Keratinocyte (primary cell): ENCODE results near the gene ALG2. TPM values are rescaled to one million over a fixed set of nuclear protein-coding genes. Genes with fewer than 3 reads are reported as not detected.

ENCODE experiments used
- DNase-seq: peaks from one replicate; pipeline ENCODE4 v3.0.0-alpha.2; 2011; ENCODE audit warnings: low read depth, missing footprints, low spot score
- FAIRE-seq: peaks from 2 replicates; lab custom pipeline; 2011; peaks lifted over from hg19 to GRCh38; lab: Jason Lieb, UNC
- H2AFZ ChIP-seq: 2 replicates; pipeline ENCODE4 v1.6.0; 2012; ENCODE audit warnings: low read length, control low read depth, inconsistent platforms; ENCODE audit not compliant: control insufficient read depth
- H3K27ac ChIP-seq: 2 replicates; pipeline ENCODE4 v1.5.1; 2011; ENCODE audit warnings: low read length; ENCODE audit not compliant: control insufficient read depth, insufficient read depth
- H3K27me3 ChIP-seq: 3 replicates; pipeline ENCODE4 v1.6.0; 2011; ENCODE audit warnings: low read length; ENCODE audit not compliant: control insufficient read depth, insufficient read depth; ENCODE audit errors: extremely low read depth
- H3K36me3 ChIP-seq, 2 experiments: 2 replicates in 1 of 2; 3 replicates in 1 of 2; pipeline ENCODE4 v1.5.1; 2011; ENCODE audit warnings: low read length in 2 of 2, mild to moderate bottlenecking in 1 of 2; ENCODE audit not compliant: control insufficient read depth in 2 of 2, insufficient read depth in 2 of 2; ENCODE audit errors: extremely low read depth in 1 of 2
- H3K4me1 ChIP-seq: 3 replicates; pipeline ENCODE4 v1.5.1; 2011; ENCODE audit warnings: low read length; ENCODE audit not compliant: control insufficient read depth, insufficient read depth; ENCODE audit errors: extremely low read depth
- H3K4me2 ChIP-seq: 3 replicates; pipeline ENCODE4 v1.6.0; 2011; ENCODE audit warnings: low read depth, low read length; ENCODE audit not compliant: control insufficient read depth, insufficient read depth; ENCODE audit errors: extremely low read depth
- H3K4me3 ChIP-seq, 3 experiments: fragments of 200-600 bp in 1 of 3; sonication (generic) in 1 of 3; 2 replicates in 2 of 3; 3 replicates in 1 of 3; pipeline ENCODE4 v1.5.1; 2011 to 2016; ENCODE audit warnings: low read length in 3 of 3, mild to moderate bottlenecking in 3 of 3, control low read depth in 2 of 3, inconsistent platforms in 1 of 3, low read depth in 1 of 3, mixed read lengths in 1 of 3, mixed run types in 1 of 3, moderate library complexity in 1 of 3; ENCODE audit not compliant: control insufficient read depth in 2 of 3, insufficient read depth in 2 of 3; ENCODE audit errors: extremely low read depth in 1 of 3
- H3K79me2 ChIP-seq: 2 replicates; pipeline ENCODE4 v1.6.0; 2012; ENCODE audit warnings: low read length; ENCODE audit not compliant: control insufficient read depth, insufficient read depth
- H3K9ac ChIP-seq: 3 replicates; pipeline ENCODE4 v1.6.0; 2011; ENCODE audit warnings: low read length; ENCODE audit not compliant: control insufficient read depth, insufficient read depth; ENCODE audit errors: extremely low read depth
- H3K9me1 ChIP-seq: 3 replicates; pipeline ENCODE4 v1.6.0; 2011; ENCODE audit warnings: low read length; ENCODE audit not compliant: control insufficient read depth, insufficient read depth; ENCODE audit errors: extremely low read depth
- H3K9me3 ChIP-seq: 2 replicates; pipeline ENCODE4 v1.5.1; 2012; ENCODE audit warnings: low read depth, low read length; ENCODE audit not compliant: control insufficient read depth
- H4K20me1 ChIP-seq: 3 replicates; pipeline ENCODE4 v1.6.0; 2011; ENCODE audit warnings: low read length; ENCODE audit not compliant: control insufficient read depth, insufficient read depth; ENCODE audit errors: extremely low read depth
- EZH2 ChIP-seq: IDR thresholded peaks from one replicate; pipeline ENCODE4 v1.6.1; 2012; ENCODE audit warnings: inconsistent platforms, mild to moderate bottlenecking, low read length, moderate library complexity
- dilution Hi-C: fragments of 300-500 bp; cut with MboI; formaldehyde crosslinking; loops from one replicate; pipeline ENCODE4 v1.7.0; 2020; ENCODE audit warnings: low sequenced_read_pairs; ENCODE audit not compliant: extremely low pct_ligation_motif_present
- polyA plus RNA-seq, 5 experiments: library from polyadenylated mRNA; depleted of rRNA in 3 of 5; stranded (reverse) in 3 of 5; stranded (forward) in 1 of 5; unstranded in 1 of 5; fragments of >200 nt; gene quantifications; 1 replicate in 1 of 5; 2 replicates in 3 of 5; 3 replicates in 1 of 5; pipeline versions ENCODE4 v1.2.1 to v1.2.3, GENCODE V29; 2011 to 2012; ENCODE audit warnings: missing spikeins in 2 of 5, low read depth in 1 of 5, low replicate concordance in 1 of 5
- TF ChIP-seq, protein P1 (sequence below), 3 experiments: IDR thresholded peaks in 1 of 3; conservative IDR thresholded peaks in 1 of 3; optimal IDR thresholded peaks in 1 of 3; 2 replicates in 2 of 3; 3 replicates in 1 of 3; pipeline versions ENCODE3 to v1.5.1; 2011; ENCODE audit warnings: low read length in 3 of 3, mild to moderate bottlenecking in 3 of 3, moderate library complexity in 2 of 3, control low read depth in 1 of 3, inconsistent platforms in 1 of 3; ENCODE audit not compliant: insufficient read depth in 2 of 3; ENCODE audit errors: extremely low read depth in 1 of 3

The ALG2 gene
- polyA plus RNA-seq, 1 donor (not counting 4 experiments of a cell fraction or from before 2014, with no cell fraction given) = 57.1 TPM

DNA sequence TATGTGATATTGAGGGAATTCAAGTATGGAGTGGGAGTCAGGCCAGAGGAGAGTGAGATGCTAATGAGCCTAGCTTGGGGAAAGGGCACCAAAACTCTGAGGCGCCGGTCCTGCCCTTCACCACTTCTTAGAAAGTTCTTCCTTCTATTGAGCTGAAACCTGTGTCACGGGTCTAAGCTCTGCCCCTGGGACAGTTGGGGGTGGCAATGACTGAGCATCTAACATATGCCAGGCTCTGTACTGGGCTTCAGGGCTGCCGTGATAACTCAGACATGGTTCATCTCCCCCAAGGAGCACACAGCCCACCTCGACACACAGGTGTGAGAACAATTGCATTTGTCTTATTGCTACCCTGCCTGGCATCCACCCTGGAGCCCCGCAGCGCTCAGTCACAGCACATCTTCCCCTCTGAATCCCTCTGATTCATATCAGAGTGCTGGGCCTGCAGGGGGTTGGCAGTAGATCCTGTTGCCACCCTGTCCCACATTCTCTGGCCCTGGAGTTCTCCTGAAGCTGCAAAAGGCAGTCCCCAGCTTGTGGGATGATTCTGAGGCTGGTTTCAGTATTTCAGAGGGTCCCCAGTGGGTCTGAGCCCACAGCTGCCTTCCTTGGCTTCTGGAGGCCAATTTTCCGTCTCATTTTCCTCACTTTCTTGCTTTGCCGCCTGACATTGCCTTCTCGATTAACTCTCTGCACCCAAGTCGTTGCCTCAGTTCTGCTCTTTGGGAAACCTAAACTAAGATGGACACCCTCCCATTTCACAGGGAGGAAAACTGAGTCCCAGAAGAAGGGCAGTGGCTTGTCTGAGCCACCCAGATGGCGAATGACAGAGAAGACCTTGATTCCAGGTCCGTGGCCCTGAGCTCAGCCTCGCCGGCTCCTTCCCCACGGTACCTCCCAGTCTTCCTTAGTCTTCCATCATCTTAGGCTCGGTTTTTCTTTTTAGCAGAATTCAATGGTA is 42.5 kb downstream of the ALG2 start:
- FAIRE-seq (no peak), DNase-seq (no peak)
- H3K9me1 ChIP-seq = no peaks in the 10 kb centered on the region
- no peaks in the 10 kb centered on the region for H4K20me1 ChIP-seq
- TF ChIP-seq EZH2 = no peak
- TF ChIP-seq, protein P1, sequence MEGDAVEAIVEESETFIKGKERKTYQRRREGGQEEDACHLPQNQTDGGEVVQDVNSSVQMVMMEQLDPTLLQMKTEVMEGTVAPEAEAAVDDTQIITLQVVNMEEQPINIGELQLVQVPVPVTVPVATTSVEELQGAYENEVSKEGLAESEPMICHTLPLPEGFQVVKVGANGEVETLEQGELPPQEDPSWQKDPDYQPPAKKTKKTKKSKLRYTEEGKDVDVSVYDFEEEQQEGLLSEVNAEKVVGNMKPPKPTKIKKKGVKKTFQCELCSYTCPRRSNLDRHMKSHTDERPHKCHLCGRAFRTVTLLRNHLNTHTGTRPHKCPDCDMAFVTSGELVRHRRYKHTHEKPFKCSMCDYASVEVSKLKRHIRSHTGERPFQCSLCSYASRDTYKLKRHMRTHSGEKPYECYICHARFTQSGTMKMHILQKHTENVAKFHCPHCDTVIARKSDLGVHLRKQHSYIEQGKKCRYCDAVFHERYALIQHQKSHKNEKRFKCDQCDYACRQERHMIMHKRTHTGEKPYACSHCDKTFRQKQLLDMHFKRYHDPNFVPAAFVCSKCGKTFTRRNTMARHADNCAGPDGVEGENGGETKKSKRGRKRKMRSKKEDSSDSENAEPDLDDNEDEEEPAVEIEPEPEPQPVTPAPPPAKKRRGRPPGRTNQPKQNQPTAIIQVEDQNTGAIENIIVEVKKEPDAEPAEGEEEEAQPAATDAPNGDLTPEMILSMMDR (optimal IDR thresholded peaks at IDR 0.05 in 1 of 3, IDR thresholded peaks at IDR 0.05 in 1 of 3, conservative IDR thresholded peaks at IDR 0.05 in 1 of 3; ENCODE audit: extremely low read depth in 1 of 3, insufficient read depth in 2 of 3, low read length in 3 of 3) = no peak
- no peaks in the 10 kb centered on the region for H3K27me3 ChIP-seq
- H3K79me2 ChIP-seq = no peaks in the 10 kb centered on the region
- no peaks in the 10 kb centered on the region for H3K9me3 ChIP-seq
- dilution Hi-C loops = no loop called here
- H2AFZ ChIP-seq = no peak overlapping the region
- H3K27ac ChIP-seq = no peak overlapping the region
- no peaks in the 10 kb centered on the region for H3K4me1 ChIP-seq
- H3K36me3 ChIP-seq = no peaks in the 10 kb centered on the region
- H3K4me2 ChIP-seq = no peak overlapping the region
- no peak overlapping the region for H3K4me3 ChIP-seq
- no peak overlapping the region for H3K9ac ChIP-seq

DNA sequence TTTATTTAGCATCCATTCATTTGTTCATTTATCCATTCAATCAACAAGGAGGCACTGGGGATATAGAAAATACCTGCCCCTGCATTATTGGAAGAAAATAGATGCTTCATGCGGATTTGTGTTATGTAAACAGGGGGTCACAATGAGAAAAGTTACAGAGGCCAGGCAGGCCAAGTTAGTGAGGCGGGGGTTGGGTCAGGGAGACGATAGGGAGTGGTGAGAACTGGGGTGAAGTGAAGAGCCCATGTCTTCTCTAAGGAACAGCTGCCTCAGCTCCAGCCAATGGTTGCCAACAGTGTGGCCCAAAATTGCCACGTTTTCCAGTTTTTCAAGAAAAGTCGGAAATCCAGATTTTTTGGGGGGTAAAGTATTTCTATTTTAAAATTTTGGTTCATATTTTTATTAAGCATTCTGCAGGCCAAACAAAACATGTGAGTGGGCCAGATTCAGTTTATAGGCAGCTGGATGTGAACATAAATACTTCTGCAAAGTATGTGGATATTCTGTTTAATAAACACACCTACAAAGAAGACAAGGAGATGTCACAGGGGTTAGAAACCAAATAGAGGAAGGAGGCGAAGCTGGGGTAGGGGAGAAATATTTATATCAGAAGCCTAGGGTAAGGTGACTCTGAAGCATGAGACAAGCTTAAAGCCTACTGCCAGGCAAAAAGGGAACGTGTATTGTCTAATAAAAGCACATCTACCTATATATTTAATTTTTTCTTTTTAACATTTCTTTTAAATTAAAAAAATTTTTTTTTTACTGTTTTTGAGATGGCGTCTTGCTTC is 44.0 kb downstream of the ALG2 start:
- H3K9ac ChIP-seq = no peak overlapping the region
- FAIRE-seq (no peak), DNase-seq (no peak)
- H4K20me1 ChIP-seq = no peaks in the 10 kb centered on the region
- dilution Hi-C loops = no loop called here
- no peak overlapping the region for H3K27ac ChIP-seq
- TF ChIP-seq, protein P1 (optimal IDR thresholded peaks at IDR 0.05 in 1 of 3, IDR thresholded peaks at IDR 0.05 in 1 of 3, conservative IDR thresholded peaks at IDR 0.05 in 1 of 3; ENCODE audit: extremely low read depth in 1 of 3, insufficient read depth in 2 of 3, low read length in 3 of 3) = no peak
- no peaks in the 10 kb centered on the region for H3K9me3 ChIP-seq
- no peak overlapping the region for H3K4me2 ChIP-seq
- H3K9me1 ChIP-seq = no peaks in the 10 kb centered on the region
- H3K36me3 ChIP-seq = no peaks in the 10 kb centered on the region
- H3K4me1 ChIP-seq = no peaks in the 10 kb centered on the region
- H2AFZ ChIP-seq = no peak overlapping the region
- no peaks in the 10 kb centered on the region for H3K79me2 ChIP-seq
- no peak overlapping the region for H3K4me3 ChIP-seq
- no peaks in the 10 kb centered on the region for H3K27me3 ChIP-seq
